Limb (tissue), 2 donors: Measurements from ENCODE around the gene AJAP1.
A peak's percentile ranks its signal among the peaks of the same experiment; 100 is the strongest.

ENCODE experiments used
- DNase-seq, 2 donors: peaks; one replicate each; pipeline ENCODE4 v3.0.0-alpha.2; 2016; ENCODE audit errors: extremely low spot score in 2 of 2

Gene AJAP1

DNA sequence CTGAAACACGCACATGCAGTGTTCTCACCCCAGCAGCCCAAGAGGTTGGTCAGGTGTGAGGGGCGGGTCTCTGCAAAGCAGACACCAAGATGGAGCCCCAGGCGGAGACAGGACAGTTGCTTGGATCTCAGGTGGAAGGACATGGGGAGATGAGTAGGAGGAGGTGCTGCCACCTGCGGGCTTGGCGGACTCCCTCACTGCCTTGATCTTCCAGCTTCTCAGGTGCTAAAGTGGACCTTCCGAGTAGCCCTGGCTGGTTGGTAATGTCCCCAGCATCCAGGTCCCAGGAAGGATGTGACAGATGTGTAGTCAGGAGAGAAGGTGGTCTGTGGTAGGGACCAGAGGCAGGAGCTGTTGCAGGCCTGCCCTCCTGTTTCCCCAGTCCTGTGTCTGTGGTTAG, 114.1 kb downstream of the AJAP1 start:
- no peak for DNase-seq

DNA sequence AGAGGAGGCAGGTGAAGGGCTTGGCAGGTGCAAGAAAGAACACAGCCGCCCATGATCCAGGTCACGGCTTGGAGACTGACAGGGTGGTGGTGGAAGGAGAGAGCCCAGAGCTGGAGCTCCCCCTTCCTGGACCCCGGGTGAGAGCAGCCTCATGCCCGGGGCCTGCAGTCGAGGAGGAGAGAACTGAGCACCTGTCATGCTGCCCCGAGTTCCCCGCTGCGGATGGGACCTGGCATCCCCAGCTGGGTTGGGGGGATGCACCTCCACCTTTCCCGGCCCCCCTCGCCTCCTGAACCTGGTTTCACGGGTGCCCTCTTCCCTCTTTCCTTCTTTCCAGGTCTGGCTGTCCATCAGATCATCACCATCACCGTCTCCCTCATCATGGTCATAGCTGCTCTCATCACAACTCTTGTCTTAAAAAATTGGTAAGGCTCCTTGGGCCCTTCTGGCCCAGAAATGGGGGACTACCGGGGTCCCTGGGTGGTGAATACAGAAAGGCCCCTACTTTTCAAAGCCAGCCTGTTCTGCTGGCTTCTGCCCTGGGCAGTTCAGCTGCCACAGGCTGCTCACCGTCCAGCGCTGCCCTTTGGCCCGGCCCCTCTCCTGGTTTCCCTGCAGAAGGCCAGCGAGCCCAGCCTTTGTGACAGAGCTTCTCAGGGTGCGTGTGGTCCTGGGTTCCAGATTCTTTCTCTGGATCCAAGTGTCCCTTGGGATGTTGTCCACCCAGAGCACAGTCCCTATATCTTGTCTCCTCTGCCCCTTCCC, 115.3 kb downstream of the AJAP1 start:
- DNase-seq, result no peak

- no peak for DNase-seq
Observed at GRCh38 chr1:4770713-4771112, 116.3 kb downstream of the AJAP1 start.

DNA sequence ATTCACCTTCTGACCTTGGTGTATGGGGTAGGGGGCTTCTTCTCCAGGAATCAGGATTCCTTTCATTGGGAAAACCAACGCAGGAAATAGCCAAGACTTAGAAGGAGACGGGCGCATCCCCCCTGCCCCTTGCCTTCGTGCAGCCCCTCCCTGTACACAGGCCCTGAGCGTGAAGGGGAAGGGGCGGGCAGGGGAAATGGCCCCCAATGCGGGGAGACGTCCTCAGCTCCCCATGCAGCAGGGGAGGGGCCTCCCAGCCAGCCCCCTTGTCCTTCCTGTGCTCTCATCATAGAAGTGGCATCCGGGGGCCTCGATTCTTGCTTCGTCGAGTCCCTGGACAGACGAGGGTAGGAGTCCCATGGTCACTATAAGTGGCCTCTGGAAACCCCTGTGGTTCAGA, 116.9 kb downstream of the AJAP1 start:
- DNase-seq, result no peak

DNA sequence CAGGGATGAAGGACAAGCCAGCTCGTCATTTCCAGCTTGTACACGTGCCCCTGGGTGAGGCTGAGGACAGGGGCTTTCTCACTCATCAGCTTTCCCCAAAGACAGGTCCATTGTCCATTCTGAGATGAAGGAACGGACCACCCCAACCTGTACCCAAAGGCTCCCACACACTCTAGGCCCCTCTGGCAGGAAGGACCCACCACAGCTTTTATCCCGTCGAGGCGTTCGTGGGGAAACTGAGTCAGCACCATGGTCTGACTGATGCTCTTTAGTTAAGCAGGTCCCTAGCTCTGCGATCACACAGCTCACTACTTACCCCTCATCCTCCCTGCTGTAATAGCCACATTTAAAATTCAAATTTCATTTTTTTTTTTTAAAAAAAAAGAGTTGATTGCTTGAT, 117.3 kb downstream of the AJAP1 start:
- no peak for DNase-seq

- DNase-seq, result no peak
Observed at GRCh38 chr1:4772294-4773010, 118.0 kb downstream of the AJAP1 start.

DNA sequence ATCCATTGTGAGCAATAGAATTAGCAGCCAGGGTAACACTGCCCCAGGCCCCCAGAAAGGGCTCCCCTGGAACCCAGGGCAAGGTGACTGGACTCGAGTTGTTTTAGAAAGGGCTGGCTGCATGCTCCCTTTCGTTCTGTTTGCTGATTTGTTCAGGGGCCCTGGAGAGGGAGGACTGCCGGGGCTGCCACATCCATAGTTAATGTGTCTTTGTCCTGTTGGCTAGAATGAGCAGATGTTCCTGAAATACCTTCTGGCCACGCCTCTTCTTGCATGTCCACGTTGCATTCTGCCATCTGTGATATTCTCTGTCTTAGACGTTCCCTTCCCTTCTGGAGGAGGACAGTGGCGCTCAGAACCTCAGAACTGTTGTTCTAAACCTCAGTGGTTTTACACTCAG, 118.8 kb downstream of the AJAP1 start:
- DNase-seq, result no peak

GRCh38 chr1:4775506-4775905, 121.1 kb downstream of the AJAP1 start:
- no peak for DNase-seq

GRCh38 chr1:4778056-4778455, 123.6 kb downstream of the AJAP1 start:
- DNase-seq, result peak; percentile 26 to 55

DNA sequence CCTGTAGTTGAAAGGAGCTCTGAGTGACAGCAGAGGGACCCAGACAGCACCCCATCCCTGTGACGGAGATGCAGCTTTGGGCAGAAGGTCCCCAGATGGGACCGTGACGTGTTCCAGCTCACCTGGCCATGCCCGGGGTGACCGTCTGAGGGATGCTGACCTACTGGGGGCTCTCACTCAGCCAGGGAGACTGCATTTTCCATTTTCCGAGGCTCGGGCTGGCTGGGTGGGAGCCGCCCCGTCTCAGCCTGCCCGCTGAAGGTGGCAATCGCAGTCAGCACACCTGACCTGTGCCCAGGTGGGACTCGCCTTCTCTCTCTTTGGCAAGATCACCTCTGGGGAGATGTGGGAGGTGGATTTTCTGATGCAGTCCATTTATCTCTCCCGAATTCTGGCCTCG, 127.2 kb downstream of the AJAP1 start:
- no peak for DNase-seq

DNA sequence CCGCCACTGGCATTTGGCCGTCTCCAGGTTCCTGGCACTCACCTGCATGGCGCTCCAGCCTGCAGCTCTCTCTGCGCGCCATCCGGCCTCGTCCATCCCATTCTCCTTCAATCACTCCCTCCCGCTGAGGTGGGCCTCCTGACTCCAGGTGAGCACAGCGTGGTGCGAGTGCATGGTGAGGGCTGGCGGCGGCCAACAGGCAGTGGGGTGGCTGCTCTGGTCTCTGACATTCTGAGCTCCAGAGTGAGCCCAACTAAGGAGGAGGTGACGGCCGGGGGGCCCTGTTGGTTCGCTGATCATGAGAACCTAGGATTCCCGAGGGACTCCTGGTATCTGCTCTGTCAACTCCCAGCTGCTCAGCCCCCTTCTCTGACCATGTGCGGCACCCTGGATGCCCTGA, 130.4 kb downstream of the AJAP1 start:
- no peak for DNase-seq

DNA sequence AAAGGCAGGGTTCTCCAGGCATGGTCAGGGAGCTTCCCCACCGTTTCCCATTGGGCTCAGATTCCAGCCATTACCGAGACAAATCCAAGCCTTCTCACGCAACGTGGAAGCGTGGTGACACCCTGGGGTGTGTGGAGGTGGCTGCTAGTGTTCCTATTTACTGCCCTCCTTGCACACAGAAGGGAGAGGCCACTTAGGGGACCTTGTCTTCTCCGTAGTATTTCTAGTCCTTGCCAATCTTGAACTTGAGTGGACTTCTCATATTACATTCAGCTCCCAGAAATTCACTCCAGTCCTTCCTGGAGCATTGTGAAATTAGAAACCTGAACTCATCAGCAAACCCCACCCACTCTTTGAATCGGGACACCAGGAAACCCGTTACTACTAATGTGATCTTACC, 131.6 kb downstream of the AJAP1 start:
- DNase-seq, result no peak

- DNase-seq, result no peak
Observed at GRCh38 chr1:4787551-4787950, 133.1 kb downstream of the AJAP1 start.

DNA sequence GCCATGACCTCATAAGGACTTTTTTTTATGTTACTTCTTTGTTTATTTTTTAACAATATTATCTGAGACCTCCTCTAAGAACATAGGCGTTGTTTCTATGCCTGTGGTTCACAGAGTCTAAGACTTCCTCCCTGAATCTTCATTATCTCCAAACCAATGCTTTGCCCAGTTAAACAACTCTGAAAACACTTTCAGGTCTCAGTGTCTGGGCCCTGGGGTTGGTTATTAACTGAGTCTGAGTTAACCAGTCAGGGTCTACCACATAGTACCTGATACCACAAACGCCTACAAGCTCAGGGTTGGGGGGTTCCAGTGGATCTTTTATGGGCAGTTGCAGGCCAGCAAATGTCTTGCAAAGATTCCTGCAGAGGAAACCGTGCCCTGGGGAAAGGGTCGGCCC, 138.2 kb downstream of the AJAP1 start:
- no peak for DNase-seq

DNA sequence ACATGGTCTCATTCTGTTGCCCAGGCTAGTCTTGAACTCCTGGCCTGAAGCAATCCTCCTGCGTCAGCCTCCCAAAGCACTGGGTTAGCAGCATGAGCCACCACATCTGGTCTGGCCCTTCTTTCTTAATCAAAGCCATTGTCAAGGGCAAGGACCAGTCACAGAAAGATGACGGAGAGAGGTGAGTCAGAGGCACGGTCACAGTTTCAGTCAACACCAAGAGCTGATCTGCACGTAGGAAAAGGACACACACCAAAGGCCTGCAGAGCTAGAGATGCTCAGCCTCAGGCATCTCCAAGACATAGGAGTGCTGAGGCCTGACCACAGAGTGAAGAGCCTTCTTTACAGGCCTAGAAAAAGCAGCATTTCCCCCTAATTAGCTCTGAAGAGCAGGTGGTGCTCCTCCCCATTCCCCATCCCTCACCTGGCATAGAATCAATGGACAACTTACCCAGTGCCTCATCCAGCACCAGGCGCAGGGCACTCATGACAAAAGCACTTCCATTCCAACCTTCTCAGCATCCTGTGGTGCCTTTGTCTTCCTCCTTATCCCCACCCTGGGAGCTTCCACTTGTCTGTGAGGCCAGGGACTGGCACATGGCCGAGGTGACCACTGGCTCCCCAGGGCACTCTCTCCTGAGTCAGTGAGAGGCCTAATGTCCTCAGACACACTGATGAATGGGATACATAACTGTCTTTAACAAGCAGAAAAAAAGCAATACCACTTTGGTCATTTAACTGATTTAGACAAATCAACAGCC, 139.8 kb downstream of the AJAP1 start:
- DNase-seq, result no peak

GRCh38 chr1:4796161-4797015, 142.0 kb downstream of the AJAP1 start:
- DNase-seq, result peak in 1 of 2 donors; percentile 27

DNA sequence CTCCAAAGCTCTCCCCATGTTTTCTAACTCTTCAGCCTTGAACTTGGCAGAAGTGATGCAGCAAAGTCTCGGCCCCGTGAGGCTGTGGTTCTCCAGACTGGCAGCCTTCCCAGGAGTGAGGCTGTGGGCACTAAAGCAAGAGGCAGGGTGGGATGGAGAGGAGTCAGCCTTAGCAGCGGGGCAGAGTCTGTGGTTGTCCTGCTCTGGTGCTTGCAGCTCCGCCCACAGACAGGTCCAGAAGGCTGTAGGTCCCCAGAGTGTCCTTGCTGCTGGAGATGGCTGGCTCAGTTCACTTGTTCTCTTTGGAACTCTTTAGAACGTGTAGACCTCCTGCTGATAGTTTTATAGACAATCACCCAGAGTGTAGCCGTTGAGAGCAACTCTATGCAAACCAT, 142.6 kb downstream of the AJAP1 start:
- no peak for DNase-seq

GRCh38 chr1:4797429-4797828, 143.0 kb downstream of the AJAP1 start:
- DNase-seq, result no peak

DNA sequence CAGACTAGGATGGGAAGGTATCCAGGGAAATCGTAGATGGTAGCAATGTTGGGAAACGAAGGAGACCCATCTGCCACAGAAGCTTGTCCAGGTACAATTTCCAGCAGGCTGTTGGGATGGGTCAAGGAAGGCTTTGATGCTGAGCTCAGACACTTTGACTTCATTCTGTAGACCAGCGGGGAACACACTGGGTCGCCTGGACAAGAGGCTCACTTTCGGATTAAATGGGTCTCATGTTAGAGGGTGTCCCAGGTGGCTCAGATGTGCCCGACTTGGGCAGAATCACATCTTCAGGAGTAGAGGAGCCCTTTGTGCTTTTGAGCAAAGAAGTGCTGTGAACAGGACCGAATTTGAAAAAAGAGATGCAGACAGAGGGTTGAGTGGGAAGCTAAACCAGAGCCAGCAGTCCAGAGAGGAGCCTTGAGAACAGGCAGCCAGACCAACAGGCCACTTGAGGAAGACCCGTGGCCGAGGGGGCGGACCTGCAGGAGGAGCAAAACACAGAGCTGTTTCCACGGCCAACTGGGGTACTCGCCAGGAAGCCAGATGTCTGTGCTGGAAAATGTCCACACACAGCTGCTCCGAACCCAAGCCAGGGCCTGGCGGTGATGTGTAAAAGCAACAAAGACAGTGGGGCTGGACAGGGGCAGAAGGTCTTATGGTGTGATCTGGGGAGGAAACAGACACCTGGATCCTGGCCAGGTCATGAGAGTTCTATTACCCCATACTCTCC, 146.9 kb downstream of the AJAP1 start:
- DNase-seq, result peak; percentile 68 to 76

- no peak for DNase-seq
Observed at GRCh38 chr1:4802024-4802423, 147.6 kb downstream of the AJAP1 start.

DNA sequence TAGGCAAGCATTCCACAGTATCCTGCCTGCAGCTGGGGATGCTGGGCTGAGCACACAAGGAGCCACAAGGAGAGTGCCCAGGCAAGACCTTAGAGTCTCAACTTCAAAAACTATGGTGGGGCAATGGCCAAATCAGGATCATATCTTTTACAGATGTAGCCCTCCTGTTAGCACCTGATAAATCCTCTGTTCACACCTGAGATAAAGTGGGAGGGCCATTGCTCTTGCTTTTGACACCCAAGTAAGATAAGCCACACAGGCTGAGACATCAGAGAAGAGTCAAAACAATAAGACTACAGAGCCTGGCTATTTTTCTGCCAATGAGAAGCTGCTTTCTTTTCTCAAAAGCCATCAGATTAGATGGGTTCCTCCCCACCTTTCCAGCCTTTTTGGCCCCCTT, 148.9 kb downstream of the AJAP1 start:
- DNase-seq, result no peak
